Measurements from ENCODE around the gene GLYATL3. TPM values are rescaled to one million over a fixed set of nuclear protein-coding genes. Genes with fewer than 3 reads are reported as not detected.

The GLYATL3 gene
- total RNA-seq, 1 experiment from 2014 or later: not detected

GRCh38 chr6:49541936-49542335 lies 42.2 kb downstream of the GLYATL3 start:
- POLR2A ChIA-PET (ENCODE audit: unreplicated experiment): interaction anchor here (0.9 to 1.4 kb wide), 2 partner anchors 9 to 11 kb away, joined by 6 to 13 read pairs; partner anchors contain the start of gene C6orf141
- ATAC-seq: peak; percentile 55
- peak overlapping the region; percentile 98 for H3K27ac ChIP-seq (ENCODE audit: low read length)

GRCh38 chr6:49543087-49543858 lies 43.5 kb downstream of the GLYATL3 start:
- H3K79me2 ChIP-seq (ENCODE audit: low read length): no peaks in the 10 kb centered on the region
- DNase-seq: peak; percentile 37
- no peak overlapping the region for H2AFZ ChIP-seq (ENCODE audit: low read length)
- CTCF ChIA-PET: interaction anchor here (0.8 kb wide), 1 partner anchor 10 kb away, joined by 5 read pairs; no protein-coding TSS in a partner anchor
- H3K4me1 ChIP-seq (ENCODE audit: insufficient read depth, low read length): peaks cover 24% of the 10 kb centered on the region
- no peaks in the 10 kb centered on the region for H3K9me2 ChIP-seq (replicated peaks; ENCODE audit: low read length)
- H3K4me2 ChIP-seq (ENCODE audit: low read length): 0 out of 2 replicates have a peak overlapping the region, but pooled peaks have one; percentile 2
- ATAC-seq: peak; percentile 21; the same call in 1 of the 2 replicates
- no peak overlapping the region for H3K27ac ChIP-seq (ENCODE audit: low read length)
- H3K9me3 ChIP-seq (ENCODE audit: low read length): no peaks in the 10 kb centered on the region
- POLR2A ChIA-PET (ENCODE audit: unreplicated experiment): no interaction called here
- H3K36me3 ChIP-seq (ENCODE audit: low read depth, low read length): no peaks in the 10 kb centered on the region
- intact Hi-C loops (cut with micrococcal nuclease): no loop called here
- H3K4me3 ChIP-seq (ENCODE audit: low read length): no peak overlapping the region
- H3F3A ChIP-seq (ENCODE audit: low read length, unreplicated experiment): peaks cover 6% of the 10 kb centered on the region
- TF ChIP-seq EZH2phosphoT487 (IDR thresholded peaks at IDR 0.05; ENCODE audit: borderline replicate concordance, low read length) (no peak), CTCF (conservative IDR thresholded peaks at IDR 0.05; ENCODE audit: low read depth, low read length) (no peak), EZH2 (IDR thresholded peaks at IDR 0.05; ENCODE audit: low read length, unreplicated experiment) (no peak)
- H4K20me1 ChIP-seq (ENCODE audit: low read length): no peaks in the 10 kb centered on the region
- H3K27me3 ChIP-seq (ENCODE audit: low read length): no peaks in the 10 kb centered on the region
- BruUV-seq (replicated peaks): no TSS peak
- no peak overlapping the region for H3K9ac ChIP-seq (ENCODE audit: low read length)

More at GRCh38 chr6:49541936-49542335, 42.2 kb downstream of the GLYATL3 start:
- H3K9ac ChIP-seq (ENCODE audit: low read length): peak overlapping the region; percentile 91
- no peaks in the 10 kb centered on the region for H3K79me2 ChIP-seq (ENCODE audit: low read length)
- peaks cover 6% of the 10 kb centered on the region for H3F3A ChIP-seq (ENCODE audit: low read length, unreplicated experiment)
- H4K20me1 ChIP-seq (ENCODE audit: low read length): no peaks in the 10 kb centered on the region
- BruUV-seq (replicated peaks): no TSS peak
- no peaks in the 10 kb centered on the region for H3K9me3 ChIP-seq (ENCODE audit: low read length)
- intact Hi-C loops (cut with micrococcal nuclease): loop anchor here (1.0 to 2.0 kb wide), 2 partner anchors 8 to 15 kb away; partner anchors contain the start of gene C6orf141
- H3K4me3 ChIP-seq (ENCODE audit: low read length): peak overlapping the region; percentile 49
- H3K4me1 ChIP-seq (ENCODE audit: insufficient read depth, low read length): peaks cover 24% of the 10 kb centered on the region
- H3K4me2 ChIP-seq (ENCODE audit: low read length): peak overlapping the region; percentile 77
- H2AFZ ChIP-seq (ENCODE audit: low read length): peak overlapping the region; percentile 23; the same call in 1 of the 2 replicates
- CTCF ChIA-PET: interaction anchor here (0.5 to 1.1 kb wide), 3 partner anchors 9 to 27 kb away, joined by 6 to 7 read pairs (median 7); no protein-coding TSS in a partner anchor
- TF ChIP-seq CTCF (conservative IDR thresholded peaks at IDR 0.05; ENCODE audit: low read depth, low read length) (no peak), EZH2 (IDR thresholded peaks at IDR 0.05; ENCODE audit: low read length, unreplicated experiment) (no peak), EZH2phosphoT487 (IDR thresholded peaks at IDR 0.05; ENCODE audit: borderline replicate concordance, low read length) (no peak)
- H3K27me3 ChIP-seq (ENCODE audit: low read length): no peaks in the 10 kb centered on the region
- DNase-seq: peak; percentile 49
- no peaks in the 10 kb centered on the region for H3K9me2 ChIP-seq (replicated peaks; ENCODE audit: low read length)
- H3K36me3 ChIP-seq (ENCODE audit: low read depth, low read length): no peaks in the 10 kb centered on the region

DNA sequence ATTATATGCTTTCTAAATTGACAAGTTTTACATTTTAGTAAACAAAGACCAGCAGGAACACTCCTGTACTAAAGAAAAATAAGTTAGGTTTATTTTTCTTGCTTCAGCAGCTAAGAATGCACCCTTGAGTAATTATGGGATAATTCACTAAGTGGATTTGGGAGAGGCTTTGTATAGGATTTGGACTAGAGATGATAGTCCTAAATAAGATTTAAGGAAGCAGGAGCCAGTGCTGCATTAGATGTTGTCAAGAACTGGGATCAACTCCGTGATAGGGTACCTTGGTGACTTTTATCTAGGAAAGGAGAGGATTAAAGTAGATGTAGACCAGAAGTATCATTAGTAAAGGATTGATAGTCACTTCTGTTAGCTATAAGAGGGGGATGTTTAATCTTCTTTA lies 46.6 kb downstream of the GLYATL3 start:
- Histone ChIP-seq H3K9ac (ENCODE audit: low read length) (no peak overlapping the region), H3K27me3 (ENCODE audit: low read length) (no peaks in the 10 kb centered on the region), H3K4me1 (ENCODE audit: insufficient read depth, low read length) (peaks cover 15% of the 10 kb centered on the region), H3K4me3 (ENCODE audit: low read length) (no peak overlapping the region), H3K36me3 (ENCODE audit: low read depth, low read length) (no peaks in the 10 kb centered on the region), H3K4me2 (ENCODE audit: low read length) (no peak overlapping the region), H2AFZ (ENCODE audit: low read length) (no peak overlapping the region), H4K20me1 (ENCODE audit: low read length) (no peaks in the 10 kb centered on the region), H3K9me2 (replicated peaks; ENCODE audit: low read length) (no peaks in the 10 kb centered on the region), H3F3A (ENCODE audit: low read length, unreplicated experiment) (peaks cover 6% of the 10 kb centered on the region), H3K79me2 (ENCODE audit: low read length) (peaks cover 12% of the 10 kb centered on the region), H3K9me3 (ENCODE audit: low read length) (no peaks in the 10 kb centered on the region), H3K27ac (ENCODE audit: low read length) (no peak overlapping the region)
- ChIA-PET CTCF (no interaction called here), POLR2A (ENCODE audit: unreplicated experiment) (no interaction called here)
- intact Hi-C loops (cut with micrococcal nuclease): no loop called here
- no peak for DNase-seq
- no peak for ATAC-seq
- BruUV-seq (replicated peaks): no TSS peak
- no peak for TF ChIP-seq EZH2phosphoT487 (IDR thresholded peaks at IDR 0.05; ENCODE audit: borderline replicate concordance, low read length)
- no peak for TF ChIP-seq EZH2 (IDR thresholded peaks at IDR 0.05; ENCODE audit: low read length, unreplicated experiment)
- no peak for TF ChIP-seq CTCF (conservative IDR thresholded peaks at IDR 0.05; ENCODE audit: low read depth, low read length)

Data from PC-3 (cell line).